Epithelial cell of proximal tubule (primary cell): ENCODE data around the gene SLC26A1. TPM values are rescaled to one million over a fixed set of nuclear protein-coding genes. Genes with fewer than 3 reads are reported as not detected.

Experiments
- DNase-seq: peaks from one replicate; pipeline ENCODE4 v3.0.0-alpha.2; 2011; ENCODE audit warnings: low read depth
- H3K4me3 ChIP-seq: 2 replicates; pipeline ENCODE4 v1.5.1; 2011; ENCODE audit warnings: low read depth, mild to moderate bottlenecking, low read length
- CTCF ChIP-seq: conservative IDR thresholded peaks from 2 replicates; pipeline ENCODE4 v1.5.1; 2012; ENCODE audit warnings: low read depth, mild to moderate bottlenecking, low read length
- total RNA-seq: library from RNA; depleted of rRNA; stranded (reverse); fragments of >200 nt; gene quantifications from 2 replicates; pipeline ENCODE4 v1.2.3, GENCODE V29; 2015

SLC26A1 gene
- total RNA-seq, 1 donor from 2014 or later = 0.35 TPM

DNA sequence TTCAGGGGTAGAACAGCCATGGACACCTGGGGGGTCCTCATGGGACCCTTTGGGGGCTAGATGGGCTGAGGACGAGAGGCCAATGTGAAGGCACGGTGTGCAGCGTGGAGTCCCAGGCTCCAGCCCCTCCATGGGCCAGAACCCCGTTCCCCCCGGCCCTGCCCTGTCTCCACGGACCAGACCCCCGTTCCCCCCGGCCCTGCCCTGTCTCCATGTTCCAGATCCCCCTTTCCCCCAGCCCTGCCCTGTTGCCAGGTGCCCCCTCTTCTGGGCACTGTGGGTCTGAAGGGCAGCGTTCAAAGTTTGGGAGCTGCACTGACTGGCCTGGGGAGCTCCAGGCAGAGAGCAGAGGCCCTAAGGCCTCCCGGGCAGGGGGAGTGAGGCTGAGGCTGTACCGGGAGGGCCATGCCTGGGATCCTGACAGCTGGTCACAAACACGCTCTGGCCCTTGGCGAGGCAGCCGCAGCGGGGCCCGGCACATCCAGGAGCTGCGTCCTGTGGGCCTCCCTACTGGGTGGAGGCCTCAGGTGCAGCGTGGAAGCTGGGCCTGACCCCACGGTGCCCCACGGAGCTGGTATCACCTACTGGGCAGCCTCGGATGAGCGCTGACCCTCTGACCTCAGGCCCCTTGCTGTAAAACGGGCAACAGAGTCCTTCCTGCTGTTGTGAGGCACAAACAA lies 28.7 kb downstream of the SLC26A1 start:
- no peak overlapping the region for H3K4me3 ChIP-seq
- no peak for TF ChIP-seq CTCF
- no peak for DNase-seq

GRCh38 chr4:963276-964225 lies 29.7 kb downstream of the SLC26A1 start:
- TF ChIP-seq CTCF = no peak
- no peak for DNase-seq
- no peak overlapping the region for H3K4me3 ChIP-seq

DNA sequence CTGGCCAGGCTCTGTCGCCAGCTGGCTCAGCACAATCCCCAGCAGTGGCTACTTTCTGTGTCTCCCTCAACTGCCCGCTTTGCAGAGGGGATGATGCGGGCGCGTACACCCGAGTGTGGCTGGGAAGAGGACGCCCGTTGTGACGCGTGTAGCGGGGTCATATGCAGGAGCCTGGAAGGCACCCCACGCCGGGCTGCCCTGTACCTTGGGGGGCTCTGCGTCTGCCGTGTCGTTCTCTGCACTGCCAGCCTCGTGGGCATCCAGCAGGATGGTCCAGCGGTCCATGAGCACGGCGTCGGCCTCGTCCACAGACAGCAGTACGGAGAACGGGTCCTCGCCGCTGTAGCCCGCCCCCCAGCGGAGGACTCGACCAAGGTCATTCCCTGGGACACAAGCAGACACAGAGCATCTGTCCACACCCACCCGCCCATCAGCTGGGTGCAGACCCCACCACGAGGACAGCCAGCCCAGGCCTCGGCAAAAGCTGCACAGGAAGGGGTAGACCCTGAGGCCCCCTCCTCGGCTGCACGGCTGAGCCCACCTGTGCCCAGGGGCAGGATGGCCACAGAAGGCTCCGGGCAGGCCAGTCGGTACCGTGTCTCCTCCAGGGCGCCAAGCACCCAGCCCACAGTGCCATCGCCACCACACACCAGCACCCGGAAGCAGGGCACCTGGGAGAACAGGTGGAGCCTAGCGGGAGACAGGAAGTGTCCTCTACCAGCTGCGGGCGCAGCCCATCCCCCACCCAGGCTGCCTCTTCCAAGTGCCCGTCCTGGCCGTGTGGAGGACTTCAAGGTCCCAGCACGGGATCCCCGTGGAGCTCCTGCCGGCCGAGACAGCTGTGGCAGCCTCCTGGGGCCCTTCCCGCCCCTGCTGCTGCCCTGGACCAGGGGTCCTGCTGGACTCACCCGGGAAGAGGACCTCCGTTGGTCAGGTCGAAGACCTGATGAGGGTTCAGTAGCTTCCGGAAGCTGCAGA lies 30.7 kb downstream of the SLC26A1 start:
- H3K4me3 ChIP-seq = no peak overlapping the region
- no peak for TF ChIP-seq CTCF

GRCh38 chr4:961351-962230 lies 31.6 kb downstream of the SLC26A1 start:
- DNase-seq = no peak
- TF ChIP-seq CTCF = no peak
- no peak overlapping the region for H3K4me3 ChIP-seq

More for the DNA sequence above, 30.7 kb downstream of the SLC26A1 start:
- DNase-seq = no peak

GRCh38 chr4:960636-961350 lies 32.4 kb downstream of the SLC26A1 start:
- no peak for TF ChIP-seq CTCF
- H3K4me3 ChIP-seq = no peak overlapping the region
- DNase-seq = no peak
